Gastrocnemius medialis (tissue), 4 donors: ENCODE measurements around the gene NFRKB. TPM values are rescaled to one million over a fixed set of nuclear protein-coding genes. Genes with fewer than 3 reads are reported as not detected.

Experiments used
- ATAC-seq, 2 donors: fragments of 150-250 bp; one replicate each; pipeline ENCODE4 v1.9.1; 2016
- DNase-seq, 2 donors: peaks; one replicate each; pipeline ENCODE4 v3.0.0-alpha.2; 2019
- H3K27ac ChIP-seq, 4 donors: fragments of 200-600 bp; sonication (generic); 1 replicate in 1 of 4; 2 replicates in 3 of 4; pipeline ENCODE4 v1.5.1; 2016 to 2018; ENCODE audit warnings: mild to moderate bottlenecking in 2 of 4, moderate library complexity in 1 of 4
- H3K27me3 ChIP-seq, 3 donors: fragments of 200-600 bp; sonication (generic) in 2 of 3; 1 replicate in 1 of 3; 2 replicates in 2 of 3; pipeline versions ENCODE4 v1.5.1 to v1.6.0; 2016 to 2019; ENCODE audit warnings: mild to moderate bottlenecking in 1 of 3, moderate library complexity in 1 of 3
- H3K36me3 ChIP-seq, 2 donors: fragments of 200-600 bp; sonication (generic) in 1 of 2; one replicate each; pipeline ENCODE4 v1.5.1; 2017 to 2018
- H3K4me1 ChIP-seq, 2 donors: fragments of 200-600 bp; sonication (generic) in 1 of 2; one replicate each; pipeline ENCODE4 v1.5.1; 2016 to 2017; ENCODE audit warnings: mild to moderate bottlenecking in 2 of 2
- H3K4me3 ChIP-seq, 4 donors: fragments of 200-600 bp; sonication (generic) in 3 of 4; 1 replicate in 1 of 4; 2 replicates in 3 of 4; pipeline ENCODE4 v1.5.1; 2016 to 2019; ENCODE audit warnings: mild to moderate bottlenecking in 2 of 4
- H3K9me3 ChIP-seq, 3 donors: fragments of 200-600 bp; sonication (generic) in 2 of 3; 1 replicate in 1 of 3; 2 replicates in 2 of 3; pipeline ENCODE4 v1.5.1; 2016 to 2019
- CTCF ChIP-seq, 5 experiments: fragments of 450-650 bp in 3 of 5; fragments of 200-600 bp in 2 of 5; sonication (generic) in 2 of 5; IDR thresholded peaks in 4 of 5; conservative IDR thresholded peaks in 1 of 5; 1 replicate in 4 of 5; 2 replicates in 1 of 5; pipeline ENCODE4 v1.5.1; 2016 to 2019; ENCODE audit warnings: antibody characterized with exemption in 5 of 5, mild to moderate bottlenecking in 3 of 5, moderate library complexity in 3 of 5
- POLR2A ChIP-seq, 2 donors: fragments of 450-650 bp; IDR thresholded peaks; one replicate each; pipeline ENCODE4 v1.6.1; 2017; ENCODE audit warnings: antibody characterized with exemption in 2 of 2, mild to moderate bottlenecking in 2 of 2, moderate library complexity in 2 of 2
- in situ Hi-C, 4 donors: fragments of 200-750 bp; cut with MboI; loops; one replicate each; pipeline versions ENCODE4 v1.15.0 to v1.8.0; 2017; ENCODE audit warnings: low sequenced_read_pairs in 4 of 4
- intact Hi-C: fragments of 100-400 bp; cut with DNase I; formaldehyde crosslinking; loops from one replicate; pipeline ENCODE4 v1.15.1; 2023; ENCODE audit warnings: low total_unique reads
- total RNA-seq, 4 donors: library from RNA; depleted of rRNA; stranded (reverse); fragments of >200 nt; gene quantifications; one replicate each; pipeline versions ENCODE4 v1.1.0 to v1.2.3, GENCODE V29; 2016

The NFRKB gene
- total RNA-seq, 4 donors from 2014 or later = 22.5 to 34.3 (median 23.4) TPM

- Histone ChIP-seq H3K27me3 (no peaks in the 10 kb centered on the region), H3K9me3 (no peaks in the 10 kb centered on the region), H3K36me3 (peaks cover 0 to 18% of the 10 kb centered on the region in 2 donors), H3K27ac (peak overlapping the region; percentile 85 to 96 (median 92)), H3K4me1 (peaks cover 13 to 18% of the 10 kb centered on the region in 2 donors), H3K4me3 (peak overlapping the region; percentile 76 to 100 (median 96))
- DNase-seq = no peak
- intact Hi-C loops (loop anchor here (2.0 to 5.0 kb wide), 4 partner anchors 108 to 1022 kb away; partner anchors contain the start of genes APLP2, PRDM10 and SNX19), in situ Hi-C loops (loop anchor here (25.0 kb wide), 1 partner anchor 1018 kb away; the partner anchor contains the start of gene SNX19 (in 4 of the 4))
- ATAC-seq = peak in 1 of 2 donors; percentile 34
- TF ChIP-seq POLR2A (IDR thresholded peaks at IDR 0.05) = no peak
- no peak for TF ChIP-seq CTCF (IDR thresholded peaks at IDR 0.05 in 4 of 5, conservative IDR thresholded peaks at IDR 0.05 in 1 of 5)
These were observed 876 bp downstream of the NFRKB start for GRCh38 chr11:129894278-129895125.

GRCh38 chr11:129888451-129888850 is 6.9 kb downstream of the NFRKB start:
- H3K27ac ChIP-seq = no peak overlapping the region
- peaks cover 3 to 77% of the 10 kb centered on the region in 2 donors for H3K36me3 ChIP-seq
- H3K9me3 ChIP-seq = no peaks in the 10 kb centered on the region
- intact Hi-C loops = no loop called here
- no peaks in the 10 kb centered on the region for H3K4me1 ChIP-seq
- no peak overlapping the region for H3K4me3 ChIP-seq
- ATAC-seq (no peak), DNase-seq (no peak)
- TF ChIP-seq POLR2A (IDR thresholded peaks at IDR 0.05) (no peak), CTCF (IDR thresholded peaks at IDR 0.05 in 4 of 5, conservative IDR thresholded peaks at IDR 0.05 in 1 of 5) (no peak)
- in situ Hi-C loops = loop anchor here (25.0 kb wide), 1 partner anchor 1024 kb away; the partner anchor contains the start of gene SNX19 (in 4 of the 4)
- H3K27me3 ChIP-seq = no peaks in the 10 kb centered on the region

- H3K4me3 ChIP-seq = no peak overlapping the region
- H3K36me3 ChIP-seq = peaks cover 3 to 92% of the 10 kb centered on the region in 2 donors
- no peak for TF ChIP-seq POLR2A (IDR thresholded peaks at IDR 0.05)
- TF ChIP-seq CTCF (IDR thresholded peaks at IDR 0.05 in 4 of 5, conservative IDR thresholded peaks at IDR 0.05 in 1 of 5) = no peak
- H3K27me3 ChIP-seq = no peaks in the 10 kb centered on the region
- DNase-seq (no peak), ATAC-seq (no peak)
- H3K4me1 ChIP-seq = no peaks in the 10 kb centered on the region
- no peak overlapping the region for H3K27ac ChIP-seq
- H3K9me3 ChIP-seq = no peaks in the 10 kb centered on the region
- intact Hi-C loops = no loop called here
- in situ Hi-C loops = loop anchor here (25.0 kb wide), 1 partner anchor 1027 kb away; the partner anchor contains the start of gene SNX19 (in 4 of the 4)
These were observed 10.0 kb downstream of the NFRKB start for GRCh38 chr11:129885381-129885780.

- ATAC-seq = no peak
- intact Hi-C loops = no loop called here
- Histone ChIP-seq H3K9me3 (no peaks in the 10 kb centered on the region), H3K27me3 (no peaks in the 10 kb centered on the region), H3K4me3 (no peak overlapping the region), H3K4me1 (no peaks in the 10 kb centered on the region), H3K36me3 (peaks cover 3 to 98% of the 10 kb centered on the region in 2 donors), H3K27ac (no peak overlapping the region)
- no peak for DNase-seq
- in situ Hi-C loops = loop anchor here (25.0 kb wide), 1 partner anchor 1028 kb away; the partner anchor contains the start of gene SNX19 (in 4 of the 4)
- TF ChIP-seq POLR2A (IDR thresholded peaks at IDR 0.05) (no peak), CTCF (IDR thresholded peaks at IDR 0.05 in 4 of 5, conservative IDR thresholded peaks at IDR 0.05 in 1 of 5) (no peak)
These were observed 10.8 kb downstream of the NFRKB start for GRCh38 chr11:129884581-129884980.
